ENCODE data around the gene RIT2.

DNA sequence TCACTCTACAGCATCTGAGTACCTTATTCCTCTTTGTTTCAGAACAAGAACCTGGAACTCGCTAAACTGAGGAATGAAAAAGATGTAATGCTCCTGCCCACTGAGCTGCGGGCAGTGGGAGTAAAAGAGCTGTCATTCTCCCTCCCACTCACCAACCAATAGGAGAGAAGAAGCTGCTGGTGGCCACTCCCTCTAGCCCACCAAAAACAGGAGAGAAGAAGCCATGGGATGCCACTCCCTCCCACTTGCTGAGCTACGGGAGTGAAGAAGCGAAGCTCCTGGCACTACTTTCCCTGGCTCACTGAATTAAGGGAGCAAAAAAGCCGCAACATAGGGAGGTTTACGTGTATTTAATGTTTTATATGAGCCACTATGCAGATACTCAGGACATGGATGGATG lies 53.7 kb downstream of the RIT2 start:
- TF ChIP-seq, protein P1, sequence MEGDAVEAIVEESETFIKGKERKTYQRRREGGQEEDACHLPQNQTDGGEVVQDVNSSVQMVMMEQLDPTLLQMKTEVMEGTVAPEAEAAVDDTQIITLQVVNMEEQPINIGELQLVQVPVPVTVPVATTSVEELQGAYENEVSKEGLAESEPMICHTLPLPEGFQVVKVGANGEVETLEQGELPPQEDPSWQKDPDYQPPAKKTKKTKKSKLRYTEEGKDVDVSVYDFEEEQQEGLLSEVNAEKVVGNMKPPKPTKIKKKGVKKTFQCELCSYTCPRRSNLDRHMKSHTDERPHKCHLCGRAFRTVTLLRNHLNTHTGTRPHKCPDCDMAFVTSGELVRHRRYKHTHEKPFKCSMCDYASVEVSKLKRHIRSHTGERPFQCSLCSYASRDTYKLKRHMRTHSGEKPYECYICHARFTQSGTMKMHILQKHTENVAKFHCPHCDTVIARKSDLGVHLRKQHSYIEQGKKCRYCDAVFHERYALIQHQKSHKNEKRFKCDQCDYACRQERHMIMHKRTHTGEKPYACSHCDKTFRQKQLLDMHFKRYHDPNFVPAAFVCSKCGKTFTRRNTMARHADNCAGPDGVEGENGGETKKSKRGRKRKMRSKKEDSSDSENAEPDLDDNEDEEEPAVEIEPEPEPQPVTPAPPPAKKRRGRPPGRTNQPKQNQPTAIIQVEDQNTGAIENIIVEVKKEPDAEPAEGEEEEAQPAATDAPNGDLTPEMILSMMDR (IDR thresholded peaks at IDR 0.05; ENCODE audit: insufficient read depth, low read length), result no peak
- no peak for TF ChIP-seq POLR2AphosphoS5 (IDR thresholded peaks at IDR 0.05; ENCODE audit: low read depth)
- TF ChIP-seq GABPA (IDR thresholded peaks at IDR 0.05; ENCODE audit: low read depth), result no peak

Data from HL-60 (cell line).